Dedifferentiated amniotic fluid mesenchymal stem cell (primary cell): ENCODE results near the gene ATP10D.
"Not testable (repeated sequence)": the region's sequence is repeated elsewhere in the genome, so short reads cannot be mapped to it uniquely, and the experiment has no call there.

Source experiments
- DNase-seq: peaks from one replicate; pipeline ENCODE4 v3.0.0-alpha.2; 2016; ENCODE audit errors: extremely low spot score

Gene ATP10D

GRCh38 chr4:47535567-47536147, 50.6 kb downstream of the ATP10D start:
- DNase-seq: no peak

GRCh38 chr4:47536966-47537365, 51.9 kb downstream of the ATP10D start:
- DNase-seq: peak; percentile 46

- no peak for DNase-seq
Observed at GRCh38 chr4:47538111-47538824, 53.2 kb downstream of the ATP10D start.

DNA sequence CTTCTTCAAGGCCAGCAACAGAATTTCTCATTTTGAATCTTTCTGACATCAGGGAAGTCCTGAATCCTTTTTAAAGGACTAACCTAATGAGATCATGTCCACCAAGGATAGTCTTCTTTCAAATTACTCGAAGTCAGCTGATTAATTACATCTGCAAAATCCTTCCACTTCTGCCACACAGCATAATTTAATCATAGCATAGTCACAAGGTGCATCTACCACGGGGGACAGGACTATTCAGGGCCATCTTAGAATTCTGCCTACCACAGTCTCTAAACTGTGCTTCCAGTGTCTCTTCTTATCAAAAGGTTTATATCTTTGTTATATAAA, 53.7 kb downstream of the ATP10D start:
- DNase-seq: no peak

GRCh38 chr4:47542640-47543039, 57.6 kb downstream of the ATP10D start:
- DNase-seq: not testable (repeated sequence)

DNA sequence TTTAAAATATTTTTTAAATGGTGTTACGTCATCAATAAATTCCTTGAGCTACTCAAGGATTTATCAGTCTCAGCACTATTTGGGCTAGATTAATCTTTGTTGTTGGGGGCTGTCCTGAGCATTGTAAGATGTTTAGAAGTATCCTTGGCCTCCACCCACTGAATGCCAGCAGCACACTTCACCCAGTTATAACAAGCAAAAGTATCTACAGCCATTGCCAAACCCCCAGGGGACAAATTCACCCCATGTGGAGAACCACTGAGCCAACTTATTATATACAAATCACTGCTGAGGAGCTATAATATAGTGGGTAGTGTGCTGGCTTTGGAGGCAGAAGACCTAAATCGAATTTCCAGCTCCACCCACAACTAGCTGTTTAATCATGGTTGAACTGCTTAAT, 58.3 kb downstream of the ATP10D start:
- DNase-seq: no peak

DNA sequence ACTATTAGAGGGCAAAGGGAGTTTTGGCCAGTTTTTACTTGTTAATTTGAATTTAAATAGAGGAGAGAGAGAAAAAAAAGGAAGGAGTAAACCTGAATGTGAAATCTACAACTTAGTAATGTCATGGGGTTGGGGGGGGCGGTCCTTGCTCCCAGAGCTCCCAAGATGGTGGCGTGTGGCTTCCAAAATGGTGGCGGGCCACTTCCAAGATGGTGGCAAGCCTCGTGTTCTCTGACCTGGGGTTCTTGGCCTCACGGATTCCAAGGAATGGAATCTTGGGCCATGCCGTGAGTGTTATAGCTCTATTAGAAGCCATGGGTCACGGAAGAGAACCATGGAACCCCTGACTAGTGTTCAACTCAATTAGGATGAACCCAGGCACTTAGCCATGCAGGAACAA, 65.3 kb downstream of the ATP10D start:
- DNase-seq: not testable (repeated sequence)

DNA sequence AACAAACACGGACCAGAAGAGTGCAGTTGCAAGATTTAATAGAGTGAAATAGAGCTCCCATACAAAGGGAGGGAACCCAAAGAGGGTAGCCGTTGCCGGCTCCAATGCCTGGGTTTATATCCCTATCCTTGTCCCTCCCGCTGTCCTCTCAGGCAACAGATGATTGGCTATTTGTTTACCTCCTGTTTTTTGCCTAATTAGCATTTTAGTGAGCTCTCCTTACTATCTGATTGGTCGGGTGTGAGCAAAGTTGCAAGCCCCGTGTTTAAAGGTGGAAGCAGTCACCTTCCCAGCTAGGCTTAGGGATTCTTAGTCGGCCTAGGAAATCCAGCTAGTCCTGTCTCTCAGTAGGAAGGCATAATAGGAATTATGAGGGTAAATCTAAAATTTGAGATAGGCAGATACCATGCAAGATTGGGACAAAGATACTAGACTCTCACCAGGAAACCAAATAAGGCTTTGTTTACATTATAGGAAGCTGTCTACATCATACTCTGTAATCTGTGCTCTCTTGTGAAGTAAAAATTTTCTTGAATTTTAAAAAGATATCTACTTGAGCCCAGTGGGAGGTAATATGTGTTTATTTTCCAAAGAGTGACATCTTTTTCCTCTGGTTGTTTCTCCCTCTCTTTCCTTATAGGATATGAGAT, 65.9 kb downstream of the ATP10D start:
- DNase-seq: no peak

DNA sequence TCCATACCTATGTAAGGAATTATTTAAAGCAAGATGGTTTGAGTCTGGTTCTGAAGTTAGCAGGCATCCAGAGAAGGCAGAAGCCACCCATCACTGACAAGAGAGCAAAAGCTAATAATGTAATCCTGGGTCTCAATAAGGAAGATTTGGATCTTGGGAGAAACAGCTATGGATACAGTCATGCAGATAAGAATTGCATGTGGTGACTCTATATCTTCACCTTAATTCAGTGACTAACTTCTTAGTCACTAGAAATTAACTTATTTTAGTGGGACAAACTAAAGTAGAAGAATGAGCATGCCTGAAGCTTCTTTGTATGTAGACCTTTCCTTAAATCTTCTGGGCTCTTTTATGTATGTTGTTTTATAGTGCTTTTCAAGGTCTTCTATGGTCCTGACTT, 66.6 kb downstream of the ATP10D start:
- no peak for DNase-seq

GRCh38 chr4:47553329-47554125, 68.5 kb downstream of the ATP10D start:
- no peak for DNase-seq

DNA sequence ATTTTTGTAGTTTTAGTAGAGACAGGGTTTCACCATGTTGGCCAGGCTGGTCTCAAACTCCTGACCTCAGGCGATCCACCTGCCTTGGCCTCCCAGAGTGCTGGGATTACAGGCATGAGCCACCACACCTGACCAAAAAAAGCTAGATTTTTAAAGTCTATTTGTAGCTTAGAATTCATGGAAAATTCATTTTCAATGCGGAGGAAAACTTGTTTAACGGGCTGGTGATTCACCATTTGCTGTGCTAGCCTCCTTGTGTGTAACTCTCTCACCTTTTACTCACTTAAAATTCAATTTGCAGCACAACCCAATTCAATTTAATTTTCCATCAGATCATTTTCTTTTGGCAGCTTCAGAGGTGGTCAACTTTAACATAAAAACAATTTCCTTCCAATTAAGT, 70.8 kb downstream of the ATP10D start:
- not testable (repeated sequence) for DNase-seq

- no peak for DNase-seq
Observed at GRCh38 chr4:47557255-47557654, 72.2 kb downstream of the ATP10D start.

GRCh38 chr4:47560682-47561081, 75.6 kb downstream of the ATP10D start:
- no peak for DNase-seq

- no peak for DNase-seq
Observed at GRCh38 chr4:47561331-47561730, 76.3 kb downstream of the ATP10D start.

DNA sequence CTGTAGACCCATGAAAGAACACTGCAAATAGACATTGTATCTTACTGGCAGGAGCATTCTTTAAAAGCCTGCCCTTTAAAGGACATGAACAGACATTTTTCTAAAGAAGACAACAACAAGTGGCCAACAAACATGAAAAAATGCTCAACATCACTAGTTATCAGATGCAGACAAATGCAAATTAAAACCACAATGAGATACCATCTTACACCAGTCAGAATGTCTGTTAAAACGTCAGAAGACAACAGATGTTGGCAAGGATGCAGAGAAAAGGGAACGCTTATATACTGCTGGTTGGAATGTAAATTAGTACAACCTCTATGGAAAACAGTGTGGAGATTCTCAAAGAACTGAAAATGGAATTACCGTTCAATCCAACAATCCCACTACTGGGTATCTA, 77.2 kb downstream of the ATP10D start:
- no peak for DNase-seq

GRCh38 chr4:47566566-47566965, 81.5 kb downstream of the ATP10D start:
- DNase-seq: no peak

GRCh38 chr4:47566969-47567368, 81.9 kb downstream of the ATP10D start:
- DNase-seq: no peak

DNA sequence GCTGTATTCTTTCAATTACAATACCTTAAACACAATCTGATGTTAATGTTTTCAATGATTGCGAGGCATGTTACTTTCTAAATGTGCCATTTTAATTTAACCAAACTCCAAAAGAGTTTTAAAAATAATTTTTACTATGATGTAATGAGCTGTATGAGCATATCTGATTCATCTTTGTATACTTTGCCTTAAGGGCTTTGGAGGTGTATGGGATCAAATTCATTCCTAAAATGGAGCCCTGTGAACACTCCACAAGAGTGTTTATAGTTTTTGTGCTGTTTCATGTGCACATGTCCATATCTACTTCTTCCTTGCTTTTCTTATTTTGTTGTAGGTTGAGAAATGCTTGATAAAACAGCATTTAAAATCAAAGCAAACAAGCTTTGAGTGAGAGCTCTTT, 82.4 kb downstream of the ATP10D start:
- peak; percentile 28 for DNase-seq

- DNase-seq: no peak
Observed at GRCh38 chr4:47570816-47571215, 85.7 kb downstream of the ATP10D start.

GRCh38 chr4:47572981-47573380, 87.9 kb downstream of the ATP10D start:
- DNase-seq: no peak

- DNase-seq: peak; percentile 29
Observed at GRCh38 chr4:47577779-47578553, 92.9 kb downstream of the ATP10D start.

- no peak for DNase-seq
Observed at GRCh38 chr4:47579235-47579634, 94.2 kb downstream of the ATP10D start.
